Neural progenitor cell (in vitro differentiated cells): ENCODE results near the gene DEFB132.

Experiments used
- EZH2 ChIP-seq: fragments of 200-600 bp; sonication (generic); IDR thresholded peaks from 2 replicates; pipeline ENCODE4 v1.6.1; 2017; ENCODE audit warnings: antibody characterized with exemption, mild to moderate bottlenecking, moderate library complexity
- EZH2phosphoT487 ChIP-seq: fragments of 200-600 bp; sonication (generic); IDR thresholded peaks from 2 replicates; pipeline ENCODE4 v1.6.1; 2017; ENCODE audit warnings: antibody characterized with exemption
- TF ChIP-seq, protein P1 (sequence below): fragments of 200-600 bp; sonication (generic); IDR thresholded peaks from 2 replicates; pipeline ENCODE4 v1.5.1; 2017; ENCODE audit warnings: antibody characterized with exemption, mild to moderate bottlenecking

- no peak for TF ChIP-seq EZH2
- TF ChIP-seq EZH2phosphoT487, result no peak
- TF ChIP-seq, protein P1, sequence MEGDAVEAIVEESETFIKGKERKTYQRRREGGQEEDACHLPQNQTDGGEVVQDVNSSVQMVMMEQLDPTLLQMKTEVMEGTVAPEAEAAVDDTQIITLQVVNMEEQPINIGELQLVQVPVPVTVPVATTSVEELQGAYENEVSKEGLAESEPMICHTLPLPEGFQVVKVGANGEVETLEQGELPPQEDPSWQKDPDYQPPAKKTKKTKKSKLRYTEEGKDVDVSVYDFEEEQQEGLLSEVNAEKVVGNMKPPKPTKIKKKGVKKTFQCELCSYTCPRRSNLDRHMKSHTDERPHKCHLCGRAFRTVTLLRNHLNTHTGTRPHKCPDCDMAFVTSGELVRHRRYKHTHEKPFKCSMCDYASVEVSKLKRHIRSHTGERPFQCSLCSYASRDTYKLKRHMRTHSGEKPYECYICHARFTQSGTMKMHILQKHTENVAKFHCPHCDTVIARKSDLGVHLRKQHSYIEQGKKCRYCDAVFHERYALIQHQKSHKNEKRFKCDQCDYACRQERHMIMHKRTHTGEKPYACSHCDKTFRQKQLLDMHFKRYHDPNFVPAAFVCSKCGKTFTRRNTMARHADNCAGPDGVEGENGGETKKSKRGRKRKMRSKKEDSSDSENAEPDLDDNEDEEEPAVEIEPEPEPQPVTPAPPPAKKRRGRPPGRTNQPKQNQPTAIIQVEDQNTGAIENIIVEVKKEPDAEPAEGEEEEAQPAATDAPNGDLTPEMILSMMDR, result no peak
Measured at GRCh38 chr20:258963-259362, 1.4 kb downstream of the DEFB132 start.
